Omental fat pad (tissue), 4 donors: ENCODE data around the gene YPEL5. TPM values are rescaled to one million over a fixed set of nuclear protein-coding genes. Genes with fewer than 3 reads are reported as not detected.

ENCODE experiments used
- ATAC-seq: fragments of 150-250 bp; one replicate; pipeline ENCODE4 v1.9.1; 2016; ENCODE audit warnings: mild to moderate bottlenecking, moderate library complexity; ENCODE audit not compliant: low FRiP score
- DNase-seq: peaks from one replicate; pipeline ENCODE4 v3.0.0-alpha.2; 2019; ENCODE audit warnings: low spot score
- small RNA-seq: library from RNA; depleted of rRNA; stranded (forward); fragments of <200 nt; gene quantifications from one replicate; pipeline ENCODE3, GENCODE V24; 2016
- total RNA-seq, 4 donors: library from RNA; depleted of rRNA; stranded (reverse); fragments of >200 nt; gene quantifications; one replicate each; pipeline ENCODE4 v1.1.0, GENCODE V29; 2016
- TF ChIP-seq, protein P1 (sequence below), 3 donors: fragments of 450-650 bp; IDR thresholded peaks; one replicate each; pipeline ENCODE4 v1.5.1; 2016 to 2017; ENCODE audit warnings: antibody characterized with exemption in 3 of 3, mild to moderate bottlenecking in 3 of 3, moderate library complexity in 2 of 3

The YPEL5 gene
- total RNA-seq, 4 donors from 2014 or later: 69.1 to 254 (median 80.1) TPM

DNA sequence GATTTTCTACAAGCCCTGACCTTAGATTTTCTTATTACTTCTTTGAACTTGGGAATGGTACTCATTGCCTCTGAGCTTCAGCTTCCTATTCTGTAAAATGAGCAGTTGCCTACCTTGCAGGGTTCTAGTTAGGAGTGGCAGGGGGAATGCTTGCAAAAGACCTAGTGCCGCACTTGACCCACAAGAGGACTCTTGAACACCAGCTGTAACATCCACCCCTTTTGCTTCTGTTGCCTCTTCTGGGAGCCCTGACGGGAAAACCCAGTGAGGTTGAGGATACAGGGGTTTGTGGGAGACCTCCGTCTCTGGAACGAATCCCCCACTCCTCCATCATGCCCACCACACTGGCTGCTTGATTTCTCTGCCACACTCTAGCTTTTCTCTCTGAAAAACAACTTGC lies 57.5 kb downstream of the YPEL5 start:
- TF ChIP-seq, protein P1, sequence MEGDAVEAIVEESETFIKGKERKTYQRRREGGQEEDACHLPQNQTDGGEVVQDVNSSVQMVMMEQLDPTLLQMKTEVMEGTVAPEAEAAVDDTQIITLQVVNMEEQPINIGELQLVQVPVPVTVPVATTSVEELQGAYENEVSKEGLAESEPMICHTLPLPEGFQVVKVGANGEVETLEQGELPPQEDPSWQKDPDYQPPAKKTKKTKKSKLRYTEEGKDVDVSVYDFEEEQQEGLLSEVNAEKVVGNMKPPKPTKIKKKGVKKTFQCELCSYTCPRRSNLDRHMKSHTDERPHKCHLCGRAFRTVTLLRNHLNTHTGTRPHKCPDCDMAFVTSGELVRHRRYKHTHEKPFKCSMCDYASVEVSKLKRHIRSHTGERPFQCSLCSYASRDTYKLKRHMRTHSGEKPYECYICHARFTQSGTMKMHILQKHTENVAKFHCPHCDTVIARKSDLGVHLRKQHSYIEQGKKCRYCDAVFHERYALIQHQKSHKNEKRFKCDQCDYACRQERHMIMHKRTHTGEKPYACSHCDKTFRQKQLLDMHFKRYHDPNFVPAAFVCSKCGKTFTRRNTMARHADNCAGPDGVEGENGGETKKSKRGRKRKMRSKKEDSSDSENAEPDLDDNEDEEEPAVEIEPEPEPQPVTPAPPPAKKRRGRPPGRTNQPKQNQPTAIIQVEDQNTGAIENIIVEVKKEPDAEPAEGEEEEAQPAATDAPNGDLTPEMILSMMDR (IDR thresholded peaks at IDR 0.05): no peak
- no peak for ATAC-seq
- DNase-seq: no peak

DNA sequence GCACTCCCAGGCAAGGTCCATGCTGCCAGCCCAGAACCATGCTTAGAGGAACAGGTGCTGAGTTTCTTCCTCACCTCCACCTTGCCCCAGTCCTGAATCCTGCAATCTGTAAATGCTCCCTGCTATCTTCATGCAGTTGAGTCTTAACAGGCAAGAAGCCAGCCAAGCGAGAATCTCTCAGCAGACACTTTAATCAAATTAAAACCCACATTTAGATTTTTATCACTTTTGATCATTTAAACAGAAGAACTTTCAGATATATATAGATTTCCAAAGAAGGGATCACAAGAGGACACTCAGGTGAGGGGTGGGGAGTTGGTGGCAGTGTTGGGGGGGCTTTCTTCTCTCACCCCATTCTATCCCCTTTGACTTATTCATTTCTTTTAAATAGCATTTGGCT lies 58.6 kb downstream of the YPEL5 start:
- no peak for DNase-seq
- ATAC-seq: no peak
- TF ChIP-seq, protein P1 (IDR thresholded peaks at IDR 0.05): no peak

- TF ChIP-seq, protein P1 (IDR thresholded peaks at IDR 0.05): no peak
- DNase-seq (no peak), ATAC-seq (peak; percentile 68)
Measured at GRCh38 chr2:30206461-30207430, 59.9 kb downstream of the YPEL5 start.

GRCh38 chr2:30208453-30208852 lies 61.6 kb downstream of the YPEL5 start:
- DNase-seq: no peak
- ATAC-seq: peak; percentile 71

DNA sequence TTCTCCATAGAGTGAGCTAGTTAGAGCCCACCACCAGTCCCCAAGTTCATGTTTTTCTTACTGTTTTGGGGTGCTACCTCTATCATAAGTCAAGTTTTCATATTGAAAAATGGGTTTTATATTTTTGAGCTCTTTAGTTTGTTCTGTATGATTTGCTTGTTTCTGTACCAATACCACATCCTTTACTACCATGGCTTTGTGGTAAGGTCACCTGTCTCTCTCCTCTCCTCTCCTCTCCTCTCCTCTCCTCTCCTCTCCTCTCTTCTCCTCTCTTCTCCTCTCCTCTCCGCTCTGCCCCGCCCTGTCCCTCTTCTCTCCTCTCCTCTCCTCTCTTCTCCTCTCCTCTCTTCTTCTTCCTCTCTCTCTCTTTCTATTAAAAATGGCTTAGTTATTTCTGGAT lies 62.4 kb downstream of the YPEL5 start:
- ATAC-seq: no peak
- no peak for DNase-seq
- TF ChIP-seq, protein P1 (IDR thresholded peaks at IDR 0.05): no peak

More at GRCh38 chr2:30208453-30208852, 61.6 kb downstream of the YPEL5 start:
- TF ChIP-seq, protein P1 (IDR thresholded peaks at IDR 0.05): peak in 2 of 3 donors; percentile 46 to 61

Small RNA genes lying within 50 kb of the gene (small RNA-seq; reads per million reads assigned to genes)
- gene SNORA10B: not detected

Other genes starting within 250 kb of the YPEL5 start
- gene ALK, start 225.4 kb upstream of the YPEL5 start, total RNA-seq: 1 to 10 TPM in 1 of 4 donors, under 1 TPM in 2, not detected in 1; 0.12 to 2.2 (median 0.44) TPM
- 10 to 100 TPM; 14.4 to 20.6 (median 19.4) TPM for gene LBH, start 84.5 kb downstream of the YPEL5 start, total RNA-seq